ENCODE results near the gene ELN. TPM values are rescaled to one million over a fixed set of nuclear protein-coding genes. Genes with fewer than 3 reads are reported as not detected.

The ELN gene
- total and polyA plus RNA-seq, 2 experiments from 2014 or later = 539 to 698 TPM

GRCh38 chr7:74030861-74031260 is 2.9 kb downstream of the ELN start:
- no peaks in the 10 kb centered on the region for H3K27me3 ChIP-seq (replicated peaks; ENCODE audit: insufficient read depth)
- 41 to 61% methylated on average over 6 to 7 of the region's 7 CpGs for WGBS, 2 experiments (ENCODE audit: low coverage in 1 of 2, low lambda C conversion rate in 2 of 2, missing lambda C conversion rate in 2 of 2)
- no peak for DNase-seq
- H2AFZ ChIP-seq = no peak overlapping the region
- in situ Hi-C loops (cut with MboI) = no loop called here
- no peaks in the 10 kb centered on the region for H4K20me1 ChIP-seq (ENCODE audit: insufficient read depth)
- peak overlapping the region; percentile 33; the same call in 1 of the 2 replicates for H3K9ac ChIP-seq
- no peaks in the 10 kb centered on the region for H3K9me2 ChIP-seq (ENCODE audit: insufficient read depth)
- no peak for TF ChIP-seq EZH2phosphoT487 (IDR thresholded peaks at IDR 0.05; ENCODE audit: insufficient read depth, low read depth)
- no peak for TF ChIP-seq EZH2 (IDR thresholded peaks at IDR 0.05; ENCODE audit: insufficient read depth, poor library complexity, severe bottlenecking)
- peaks cover 4% of the 10 kb centered on the region; the same call in 1 of the 2 replicates for H3F3A ChIP-seq (ENCODE audit: insufficient read depth)
- H3K4me1 ChIP-seq (ENCODE audit: insufficient read depth) = peaks cover 36% of the 10 kb centered on the region
- H3K27ac ChIP-seq = no peak overlapping the region
- peaks cover 11% of the 10 kb centered on the region; the same call in 1 of the 2 replicates for H3K79me2 ChIP-seq (ENCODE audit: insufficient read depth)
- no peaks in the 10 kb centered on the region for H3K36me3 ChIP-seq (ENCODE audit: low read depth)
- no peak overlapping the region for H3K4me3 ChIP-seq
- H3K9me3 ChIP-seq (ENCODE audit: low read depth) = no peaks in the 10 kb centered on the region
- H3K4me2 ChIP-seq (ENCODE audit: unreplicated experiment) = peak overlapping the region; percentile 77

GRCh38 chr7:74031403-74032190 is 3.6 kb downstream of the ELN start:
- Histone ChIP-seq H4K20me1 (ENCODE audit: insufficient read depth) (no peaks in the 10 kb centered on the region), H2AFZ (no peak overlapping the region), H3K4me2 (ENCODE audit: unreplicated experiment) (peak overlapping the region; percentile 37), H3K9me2 (ENCODE audit: insufficient read depth) (no peaks in the 10 kb centered on the region), H3K27me3 (replicated peaks; ENCODE audit: insufficient read depth) (no peaks in the 10 kb centered on the region), H3K9me3 (ENCODE audit: low read depth) (no peaks in the 10 kb centered on the region), H3K36me3 (ENCODE audit: low read depth) (no peaks in the 10 kb centered on the region), H3K4me1 (ENCODE audit: insufficient read depth) (peaks cover 36% of the 10 kb centered on the region), H3K27ac (no peak overlapping the region; the same call in 1 of the 2 replicates), H3K4me3 (0 out of 2 replicates have a peak overlapping the region, but pooled peaks have one; percentile 12), H3F3A (ENCODE audit: insufficient read depth) (peaks cover 4% of the 10 kb centered on the region; the same call in 1 of the 2 replicates), H3K9ac (no peak overlapping the region; the same call in 1 of the 2 replicates), H3K79me2 (ENCODE audit: insufficient read depth) (peaks cover 11% of the 10 kb centered on the region; the same call in 1 of the 2 replicates)
- 21 to 30% methylated on average over 4 to 5 of the region's 5 CpGs for WGBS, 2 experiments (ENCODE audit: low coverage in 1 of 2, low lambda C conversion rate in 2 of 2, missing lambda C conversion rate in 2 of 2)
- no peak for TF ChIP-seq EZH2 (IDR thresholded peaks at IDR 0.05; ENCODE audit: insufficient read depth, poor library complexity, severe bottlenecking)
- TF ChIP-seq EZH2phosphoT487 (IDR thresholded peaks at IDR 0.05; ENCODE audit: insufficient read depth, low read depth) = no peak
- in situ Hi-C loops (cut with MboI) = no loop called here
- DNase-seq = no peak

- 3 to 4% methylated on average over 8 of the region's 8 CpGs for WGBS, 2 experiments (ENCODE audit: low coverage in 1 of 2, low lambda C conversion rate in 2 of 2, missing lambda C conversion rate in 2 of 2)
- TF ChIP-seq EZH2 (IDR thresholded peaks at IDR 0.05; ENCODE audit: insufficient read depth, poor library complexity, severe bottlenecking) (no peak), EZH2phosphoT487 (IDR thresholded peaks at IDR 0.05; ENCODE audit: insufficient read depth, low read depth) (no peak)
- no peak overlapping the region for H3K27ac ChIP-seq
- H3K9ac ChIP-seq = peak overlapping the region; percentile 13; the same call in 1 of the 2 replicates
- H3K27me3 ChIP-seq (replicated peaks; ENCODE audit: insufficient read depth) = no peaks in the 10 kb centered on the region
- H3K9me3 ChIP-seq (ENCODE audit: low read depth) = no peaks in the 10 kb centered on the region
- H3K36me3 ChIP-seq (ENCODE audit: low read depth) = no peaks in the 10 kb centered on the region
- H3K4me1 ChIP-seq (ENCODE audit: insufficient read depth) = peaks cover 34% of the 10 kb centered on the region
- DNase-seq = peak; percentile 92
- in situ Hi-C loops (cut with MboI) = no loop called here
- peak overlapping the region; percentile 37 for H3K4me2 ChIP-seq (ENCODE audit: unreplicated experiment)
- H4K20me1 ChIP-seq (ENCODE audit: insufficient read depth) = no peaks in the 10 kb centered on the region
- H2AFZ ChIP-seq = no peak overlapping the region
- 0 out of 2 replicates have a peak overlapping the region, but pooled peaks have one; percentile 12 for H3K4me3 ChIP-seq
- H3K9me2 ChIP-seq (ENCODE audit: insufficient read depth) = no peaks in the 10 kb centered on the region
- peaks cover 4% of the 10 kb centered on the region; the same call in 1 of the 2 replicates for H3F3A ChIP-seq (ENCODE audit: insufficient read depth)
- H3K79me2 ChIP-seq (ENCODE audit: insufficient read depth) = peaks cover 11% of the 10 kb centered on the region; the same call in 1 of the 2 replicates
Observed at GRCh38 chr7:74032191-74032490, 4.2 kb downstream of the ELN start.

GRCh38 chr7:74032624-74033371 is 4.8 kb downstream of the ELN start:
- DNase-seq = peak; percentile 41
- Histone ChIP-seq H3K9me3 (ENCODE audit: low read depth) (no peaks in the 10 kb centered on the region), H3F3A (ENCODE audit: insufficient read depth) (peaks cover 4% of the 10 kb centered on the region; the same call in 1 of the 2 replicates), H2AFZ (no peak overlapping the region), H3K9ac (peak overlapping the region; percentile 13; the same call in 1 of the 2 replicates), H3K36me3 (ENCODE audit: low read depth) (no peaks in the 10 kb centered on the region), H3K4me1 (ENCODE audit: insufficient read depth) (peaks cover 34% of the 10 kb centered on the region), H3K4me2 (ENCODE audit: unreplicated experiment) (peak overlapping the region; percentile 37), H3K27ac (no peak overlapping the region), H4K20me1 (ENCODE audit: insufficient read depth) (no peaks in the 10 kb centered on the region), H3K9me2 (ENCODE audit: insufficient read depth) (no peaks in the 10 kb centered on the region), H3K79me2 (ENCODE audit: insufficient read depth) (peaks cover 11% of the 10 kb centered on the region; the same call in 1 of the 2 replicates), H3K4me3 (no peak overlapping the region), H3K27me3 (replicated peaks; ENCODE audit: insufficient read depth) (no peaks in the 10 kb centered on the region)
- in situ Hi-C loops (cut with MboI) = no loop called here
- TF ChIP-seq EZH2phosphoT487 (IDR thresholded peaks at IDR 0.05; ENCODE audit: insufficient read depth, low read depth) = no peak
- no peak for TF ChIP-seq EZH2 (IDR thresholded peaks at IDR 0.05; ENCODE audit: insufficient read depth, poor library complexity, severe bottlenecking)
- 44 to 46% methylated on average over 8 of the region's 8 CpGs for WGBS, 2 experiments (ENCODE audit: low coverage in 1 of 2, low lambda C conversion rate in 2 of 2, missing lambda C conversion rate in 2 of 2)
